Subcutaneous abdominal adipose tissue (tissue), 5 donors: ENCODE results near the gene DIP2B.
A peak's percentile ranks its signal among the peaks of the same experiment; 100 is the strongest.

ENCODE experiments used
- H3K27ac ChIP-seq: one replicate; pipeline ENCODE4 v1.7.0; 2013; ENCODE audit warnings: low read depth, mild to moderate bottlenecking, inconsistent platforms, low read length, moderate library complexity
- H3K27me3 ChIP-seq, 5 donors: one replicate each; pipeline ENCODE4 v1.7.0; 2013; ENCODE audit warnings: low read length in 5 of 5, inconsistent platforms in 1 of 5; ENCODE audit not compliant: control insufficient read depth in 5 of 5, insufficient read depth in 4 of 5
- H3K36me3 ChIP-seq, 5 donors: one replicate each; pipeline ENCODE4 v1.7.0; 2013; ENCODE audit warnings: low read length in 5 of 5; ENCODE audit not compliant: control insufficient read depth in 5 of 5, insufficient read depth in 5 of 5
- H3K4me1 ChIP-seq, 5 donors: one replicate each; pipeline ENCODE4 v1.7.0; 2013; ENCODE audit warnings: low read length in 5 of 5, mild to moderate bottlenecking in 3 of 5, moderate library complexity in 1 of 5; ENCODE audit not compliant: control insufficient read depth in 5 of 5, insufficient read depth in 5 of 5
- H3K4me3 ChIP-seq, 5 donors: one replicate each; pipeline ENCODE4 v1.7.0; 2013; ENCODE audit warnings: low read length in 5 of 5, low read depth in 1 of 5
- H3K9ac ChIP-seq, 5 donors: one replicate each; pipeline ENCODE4 v1.7.0; 2013; ENCODE audit warnings: low read length in 5 of 5, mild to moderate bottlenecking in 4 of 5, moderate library complexity in 3 of 5
- H3K9me3 ChIP-seq, 5 donors: one replicate each; pipeline ENCODE4 v1.7.0; 2013; ENCODE audit warnings: low read length in 5 of 5; ENCODE audit not compliant: control insufficient read depth in 5 of 5
- donor health status: healthy.
- donor health status: healthy.
- donor health status: healthy.
- donor health status: healthy.
- donor health status: healthy.

DIP2B gene

GRCh38 chr12:50625029-50625925 is 120.5 kb downstream of the DIP2B start:
- Histone ChIP-seq H3K36me3 (peaks cover 3 to 16% (median 5%) of the 10 kb centered on the region in 5 donors), H3K9ac (no peak overlapping the region), H3K27ac (no peak overlapping the region), H3K9me3 (no peaks in the 10 kb centered on the region), H3K4me3 (no peak overlapping the region), H3K27me3 (no peaks in the 10 kb centered on the region), H3K4me1 (peaks cover 4 to 47% (median 35%) of the 10 kb centered on the region in 5 donors)

- Histone ChIP-seq H3K9me3 (no peaks in the 10 kb centered on the region), H3K4me3 (no peak overlapping the region), H3K4me1 (peaks cover 3 to 40% (median 28%) of the 10 kb centered on the region in 5 donors), H3K9ac (no peak overlapping the region), H3K27ac (no peak overlapping the region), H3K36me3 (peaks cover 3 to 19% (median 5%) of the 10 kb centered on the region in 5 donors), H3K27me3 (no peaks in the 10 kb centered on the region)
Observed at GRCh38 chr12:50626026-50626425, 121.2 kb downstream of the DIP2B start.

GRCh38 chr12:50627491-50627890 is 122.7 kb downstream of the DIP2B start:
- Histone ChIP-seq H3K9me3 (no peaks in the 10 kb centered on the region), H3K27ac (no peak overlapping the region), H3K9ac (no peak overlapping the region), H3K27me3 (no peaks in the 10 kb centered on the region), H3K36me3 (peaks cover 3 to 23% (median 7%) of the 10 kb centered on the region in 5 donors), H3K4me1 (peaks cover 0 to 26% (median 16%) of the 10 kb centered on the region in 5 donors), H3K4me3 (no peak overlapping the region)

- Histone ChIP-seq H3K9ac (no peak overlapping the region), H3K9me3 (no peaks in the 10 kb centered on the region), H3K27ac (no peak overlapping the region), H3K36me3 (peaks cover 3 to 23% (median 7%) of the 10 kb centered on the region in 5 donors), H3K4me3 (no peak overlapping the region), H3K4me1 (peaks cover 0 to 25% (median 16%) of the 10 kb centered on the region in 5 donors), H3K27me3 (no peaks in the 10 kb centered on the region)
Observed at GRCh38 chr12:50628394-50628793, 123.6 kb downstream of the DIP2B start.

- H3K36me3 ChIP-seq = peaks cover 0 to 14% (median 2%) of the 10 kb centered on the region in 5 donors
- peaks cover 0 to 24% (median 12%) of the 10 kb centered on the region in 5 donors for H3K4me1 ChIP-seq
- H3K9ac ChIP-seq = no peak overlapping the region
- no peak overlapping the region for H3K27ac ChIP-seq
- H3K9me3 ChIP-seq = no peaks in the 10 kb centered on the region
- no peak overlapping the region for H3K4me3 ChIP-seq
- H3K27me3 ChIP-seq = no peaks in the 10 kb centered on the region
Observed at GRCh38 chr12:50633955-50634354, 129.2 kb downstream of the DIP2B start.

GRCh38 chr12:50634379-50634778 is 129.6 kb downstream of the DIP2B start:
- Histone ChIP-seq H3K27ac (no peak overlapping the region), H3K9ac (no peak overlapping the region), H3K36me3 (peaks cover 0 to 10% (median 2%) of the 10 kb centered on the region in 5 donors), H3K4me1 (peaks cover 0 to 24% (median 12%) of the 10 kb centered on the region in 5 donors), H3K9me3 (no peaks in the 10 kb centered on the region), H3K27me3 (no peaks in the 10 kb centered on the region), H3K4me3 (no peak overlapping the region)

- Histone ChIP-seq H3K9me3 (no peaks in the 10 kb centered on the region), H3K36me3 (peaks cover 0 to 8% (median 0%) of the 10 kb centered on the region in 5 donors), H3K4me3 (no peak overlapping the region), H3K27ac (no peak overlapping the region), H3K27me3 (no peaks in the 10 kb centered on the region), H3K9ac (no peak overlapping the region), H3K4me1 (peaks cover 0 to 24% (median 12%) of the 10 kb centered on the region in 5 donors)
Observed at GRCh38 chr12:50635364-50635763, 130.6 kb downstream of the DIP2B start.

GRCh38 chr12:50635857-50636256 is 131.1 kb downstream of the DIP2B start:
- peaks cover 0 to 24% (median 12%) of the 10 kb centered on the region in 5 donors for H3K4me1 ChIP-seq
- H3K9ac ChIP-seq = peak overlapping the region in 1 of 5 donors; percentile 1
- no peak overlapping the region for H3K27ac ChIP-seq
- no peaks in the 10 kb centered on the region for H3K9me3 ChIP-seq
- no peaks in the 10 kb centered on the region for H3K27me3 ChIP-seq
- H3K4me3 ChIP-seq = no peak overlapping the region
- peaks cover 0 to 9% (median 0%) of the 10 kb centered on the region in 5 donors for H3K36me3 ChIP-seq

GRCh38 chr12:50636505-50636904 is 131.7 kb downstream of the DIP2B start:
- Histone ChIP-seq H3K9ac (no peak overlapping the region), H3K4me3 (no peak overlapping the region), H3K27ac (no peak overlapping the region), H3K9me3 (no peaks in the 10 kb centered on the region), H3K4me1 (peaks cover 0 to 24% (median 12%) of the 10 kb centered on the region in 5 donors), H3K27me3 (no peaks in the 10 kb centered on the region), H3K36me3 (peaks cover 0 to 9% (median 3%) of the 10 kb centered on the region in 5 donors)

- Histone ChIP-seq H3K27me3 (no peaks in the 10 kb centered on the region), H3K9me3 (no peaks in the 10 kb centered on the region), H3K4me1 (peaks cover 0 to 24% (median 12%) of the 10 kb centered on the region in 5 donors), H3K36me3 (peaks cover 0 to 17% (median 8%) of the 10 kb centered on the region in 5 donors), H3K9ac (no peak overlapping the region), H3K27ac (no peak overlapping the region), H3K4me3 (no peak overlapping the region)
Observed at GRCh38 chr12:50637870-50638481, 133.2 kb downstream of the DIP2B start.
